Sigmoid colon (tissue), 7 donors: ENCODE data around the gene CAB39L. TPM values are rescaled to one million over a fixed set of nuclear protein-coding genes. Genes with fewer than 3 reads are reported as not detected.

Experiments
- DNase-seq: peaks from one replicate; pipeline ENCODE4 v3.0.0-alpha.2; 2019
- H3K27ac ChIP-seq, 4 donors: fragments of 200-600 bp; sonication (generic); one replicate each; pipeline ENCODE4 v1.5.1; 2016 to 2019; ENCODE audit warnings: mild to moderate bottlenecking in 1 of 4
- H3K27me3 ChIP-seq, 3 donors: fragments of 200-600 bp; sonication (generic); one replicate each; pipeline ENCODE4 v1.5.1; 2019; ENCODE audit warnings: mild to moderate bottlenecking in 1 of 3
- H3K36me3 ChIP-seq, 4 donors: fragments of 200-600 bp; sonication (generic); one replicate each; pipeline ENCODE4 v1.5.1; 2016 to 2019
- H3K4me1 ChIP-seq, 4 donors: fragments of 200-600 bp; sonication (generic); one replicate each; pipeline ENCODE4 v1.5.1; 2017 to 2019
- H3K4me3 ChIP-seq, 4 donors: fragments of 200-600 bp; sonication (generic); one replicate each; pipeline ENCODE4 v1.5.1; 2017 to 2019; ENCODE audit warnings: mild to moderate bottlenecking in 2 of 4, moderate library complexity in 1 of 4
- H3K9me3 ChIP-seq, 4 donors: fragments of 200-600 bp in 3 of 4; sonication (generic) in 3 of 4; one replicate each; pipeline versions ENCODE4 v1.5.1 to v1.6.1; 2013 to 2019
- EP300 ChIP-seq, 4 donors: sonication (generic); formaldehyde crosslinking; IDR thresholded peaks; one replicate each; pipeline ENCODE4 v1.6.1; 2017; ENCODE audit warnings: antibody characterized with exemption in 4 of 4
- POLR2A ChIP-seq, 2 donors: fragments of 450-650 bp; IDR thresholded peaks; one replicate each; pipeline ENCODE4 v1.6.1; 2016; ENCODE audit warnings: antibody characterized with exemption in 2 of 2, mild to moderate bottlenecking in 2 of 2, moderate library complexity in 2 of 2
- POLR2AphosphoS5 ChIP-seq, 4 donors: sonication (generic); formaldehyde crosslinking; IDR thresholded peaks; one replicate each; pipeline ENCODE4 v1.6.1; 2017; ENCODE audit warnings: antibody characterized with exemption in 4 of 4
- WGBS, 2 donors: extraction: QIAGEN DNeasy Blood & Tissue Kit; methylation state at CpG; one replicate each; pipeline ENCODE4 v1.1.7; 2013; 5-methylcytosine and 5-hydroxymethylcytosine counted together
- intact Hi-C: fragments of 100-400 bp; cut with DNase I; formaldehyde crosslinking; loops from one replicate; pipeline ENCODE4 v1.15.1; 2023
- polyA plus RNA-seq, 3 donors: library from polyadenylated mRNA; stranded (reverse); fragments of 200-250 nt; gene quantifications; one replicate each; pipeline ENCODE4 v1.2.3, GENCODE V29; 2013
- total RNA-seq, 4 donors: library from RNA; depleted of rRNA; stranded (reverse); fragments of >200 nt; gene quantifications; one replicate each; pipeline ENCODE4 v1.1.0, GENCODE V29; 2016
- TF ChIP-seq, protein P1 (sequence below), 4 experiments: fragments of 450-650 bp in 3 of 4; fragments of 200-600 bp in 1 of 4; IDR thresholded peaks; one replicate each; pipeline ENCODE4 v1.5.1; 2016 to 2019; ENCODE audit warnings: antibody characterized with exemption in 4 of 4, mild to moderate bottlenecking in 3 of 4, moderate library complexity in 2 of 4
- donor health status: healthy with polysubstance abuse.
- donor health status: Bipolar disorder and iron deficiency.
- donor health status: healthy.

Gene CAB39L
- total and polyA plus RNA-seq, 7 donors = 5.5 to 180 (median 121) TPM

DNA sequence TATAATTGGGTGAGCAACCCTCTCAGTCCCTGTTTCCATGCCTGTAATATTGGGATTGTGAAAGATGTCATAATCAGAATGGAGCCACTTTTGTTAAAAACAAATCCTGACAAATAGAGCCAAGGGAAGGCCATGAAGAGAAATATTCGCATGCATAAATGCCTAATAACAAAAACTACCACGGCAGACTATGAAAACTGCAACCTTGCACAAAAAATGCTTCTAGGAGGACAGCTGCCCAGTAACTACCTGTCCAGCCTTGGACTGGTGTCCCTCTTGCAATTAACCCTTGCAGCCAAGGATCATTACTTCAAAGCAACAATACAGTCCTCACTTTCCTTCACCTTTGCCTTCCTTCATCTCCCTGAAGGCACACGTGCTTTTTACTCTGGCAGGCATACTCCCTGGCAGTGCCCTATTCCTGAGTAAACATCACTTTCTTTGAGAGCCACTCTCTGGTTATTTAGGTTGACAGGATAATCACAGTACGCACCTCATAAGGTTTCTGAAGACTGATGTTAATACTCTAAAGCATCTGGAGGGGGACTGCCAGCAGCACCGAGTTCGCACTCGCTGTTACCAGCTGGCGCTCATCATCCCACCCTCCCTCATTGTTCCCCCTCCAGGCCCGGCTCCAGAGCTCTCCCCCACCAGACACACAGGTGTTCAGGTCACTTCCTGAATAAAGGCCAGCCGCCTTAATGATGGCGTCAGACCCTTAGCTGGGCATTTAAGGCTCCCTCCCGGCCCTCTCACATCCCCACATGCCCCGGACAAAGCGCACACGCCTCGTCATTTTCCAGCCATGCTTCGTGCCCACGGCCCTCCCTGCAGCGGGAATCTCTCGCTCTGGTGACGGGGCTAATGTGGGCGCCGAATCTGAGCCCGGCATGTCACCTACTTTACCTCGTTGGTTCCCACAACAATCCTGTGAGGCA, 138.8 kb downstream of the CAB39L start:
- intact Hi-C loops = loop anchor here (5.0 kb wide), 1 partner anchor 302 kb away; no protein-coding TSS in a partner anchor
- no peak overlapping the region for H3K4me3 ChIP-seq
- WGBS, 2 donors = 85 to 90% methylated on average over 25 of the region's 25 CpGs
- H3K27ac ChIP-seq = peak overlapping the region; percentile 66 to 89 (median 84)
- DNase-seq = no peak
- peaks cover 0 to 83% (median 76%) of the 10 kb centered on the region in 4 donors for H3K4me1 ChIP-seq
- H3K9me3 ChIP-seq = no peaks in the 10 kb centered on the region
- H3K36me3 ChIP-seq = peaks cover 0 to 22% (median 5%) of the 10 kb centered on the region in 4 donors
- peak in 1 of 4 donors; percentile 42 for TF ChIP-seq POLR2AphosphoS5 (IDR thresholded peaks at IDR 0.05)
- TF ChIP-seq, protein P1, sequence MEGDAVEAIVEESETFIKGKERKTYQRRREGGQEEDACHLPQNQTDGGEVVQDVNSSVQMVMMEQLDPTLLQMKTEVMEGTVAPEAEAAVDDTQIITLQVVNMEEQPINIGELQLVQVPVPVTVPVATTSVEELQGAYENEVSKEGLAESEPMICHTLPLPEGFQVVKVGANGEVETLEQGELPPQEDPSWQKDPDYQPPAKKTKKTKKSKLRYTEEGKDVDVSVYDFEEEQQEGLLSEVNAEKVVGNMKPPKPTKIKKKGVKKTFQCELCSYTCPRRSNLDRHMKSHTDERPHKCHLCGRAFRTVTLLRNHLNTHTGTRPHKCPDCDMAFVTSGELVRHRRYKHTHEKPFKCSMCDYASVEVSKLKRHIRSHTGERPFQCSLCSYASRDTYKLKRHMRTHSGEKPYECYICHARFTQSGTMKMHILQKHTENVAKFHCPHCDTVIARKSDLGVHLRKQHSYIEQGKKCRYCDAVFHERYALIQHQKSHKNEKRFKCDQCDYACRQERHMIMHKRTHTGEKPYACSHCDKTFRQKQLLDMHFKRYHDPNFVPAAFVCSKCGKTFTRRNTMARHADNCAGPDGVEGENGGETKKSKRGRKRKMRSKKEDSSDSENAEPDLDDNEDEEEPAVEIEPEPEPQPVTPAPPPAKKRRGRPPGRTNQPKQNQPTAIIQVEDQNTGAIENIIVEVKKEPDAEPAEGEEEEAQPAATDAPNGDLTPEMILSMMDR (IDR thresholded peaks at IDR 0.05) = no peak
- H3K27me3 ChIP-seq = no peaks in the 10 kb centered on the region

DNA sequence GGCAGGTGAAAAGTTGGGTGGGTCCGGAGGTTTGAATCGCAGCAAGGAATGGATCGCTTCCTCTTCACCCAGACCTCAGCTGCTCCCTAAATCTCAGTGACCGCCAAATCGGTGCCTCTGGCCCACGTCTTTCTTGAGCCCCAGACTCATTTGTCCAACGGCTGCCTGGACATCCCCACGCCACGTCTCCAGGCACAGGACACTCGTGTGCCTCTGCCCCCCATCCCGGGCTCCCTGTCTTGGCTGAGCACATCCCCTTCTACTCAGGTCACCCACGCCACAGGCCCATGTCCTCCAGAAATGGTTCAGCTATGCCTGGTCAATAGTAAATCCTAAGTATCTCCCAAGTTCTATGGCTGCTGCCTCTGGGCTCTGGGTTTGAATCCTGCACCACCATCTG, 139.5 kb downstream of the CAB39L start:
- H3K27ac ChIP-seq = peak overlapping the region; percentile 66 to 89 (median 84)
- H3K4me3 ChIP-seq = no peak overlapping the region
- H3K9me3 ChIP-seq = no peaks in the 10 kb centered on the region
- peaks cover 0 to 17% (median 2%) of the 10 kb centered on the region in 4 donors for H3K36me3 ChIP-seq
- intact Hi-C loops = loop anchor here (5.0 kb wide), 1 partner anchor 303 kb away; no protein-coding TSS in a partner anchor
- DNase-seq = no peak
- peaks cover 0 to 76% (median 70%) of the 10 kb centered on the region in 4 donors for H3K4me1 ChIP-seq
- H3K27me3 ChIP-seq = no peaks in the 10 kb centered on the region
- WGBS, 2 donors = 90 to 91% methylated on average over 12 of the region's 12 CpGs
- TF ChIP-seq, protein P1 (IDR thresholded peaks at IDR 0.05) = no peak
- TF ChIP-seq EP300 (IDR thresholded peaks at IDR 0.05) = no peak
- no peak for TF ChIP-seq POLR2AphosphoS5 (IDR thresholded peaks at IDR 0.05)
- no peak for TF ChIP-seq POLR2A (IDR thresholded peaks at IDR 0.05)

DNA sequence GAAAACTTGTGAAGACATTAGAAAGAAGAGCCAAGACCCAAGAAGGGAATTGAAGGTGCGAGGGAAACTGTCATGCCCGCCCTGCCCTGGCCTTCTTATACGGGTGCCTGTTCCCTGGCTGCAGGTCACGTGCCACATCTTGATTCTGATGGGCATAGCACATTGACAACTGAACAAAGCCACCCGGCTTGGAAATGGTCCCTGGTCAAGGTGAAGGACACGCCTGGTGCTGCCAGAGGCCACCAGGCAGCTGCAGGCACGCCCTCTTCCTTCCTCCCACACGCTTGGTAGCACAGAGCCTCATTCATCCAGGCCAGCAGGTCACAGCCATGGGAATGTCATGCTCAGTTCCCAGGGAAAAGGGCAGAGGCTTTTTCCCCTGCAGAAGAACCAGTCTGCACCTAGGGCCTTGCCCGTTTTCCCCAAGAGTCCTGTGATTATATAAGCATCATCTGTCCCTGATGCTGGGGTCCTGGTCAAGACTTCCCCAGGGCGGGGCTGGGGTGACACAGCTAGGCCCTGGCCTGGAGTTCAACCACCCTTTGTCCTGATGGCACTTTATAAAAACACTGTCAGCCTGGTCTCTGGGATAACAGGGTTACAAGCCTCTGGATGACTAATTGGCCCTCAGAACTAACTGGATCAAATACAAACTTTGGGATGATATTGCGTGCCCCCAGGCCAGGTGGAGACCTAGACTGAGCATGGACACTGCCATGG, 140.2 kb downstream of the CAB39L start:
- Histone ChIP-seq H3K27me3 (no peaks in the 10 kb centered on the region), H3K27ac (peak overlapping the region; percentile 66 to 89 (median 84)), H3K9me3 (no peaks in the 10 kb centered on the region), H3K36me3 (peaks cover 0 to 17% (median 2%) of the 10 kb centered on the region in 4 donors), H3K4me3 (no peak overlapping the region), H3K4me1 (peaks cover 0 to 69% (median 64%) of the 10 kb centered on the region in 4 donors)
- 44 to 64% methylated on average over 11 of the region's 11 CpGs for WGBS, 2 donors
- TF ChIP-seq EP300 (IDR thresholded peaks at IDR 0.05) (no peak), POLR2AphosphoS5 (IDR thresholded peaks at IDR 0.05) (peak in 2 of 4 donors; percentile 12 to 23), POLR2A (IDR thresholded peaks at IDR 0.05) (no peak)
- TF ChIP-seq, protein P1 (IDR thresholded peaks at IDR 0.05) = no peak
- DNase-seq = peak; percentile 70
- intact Hi-C loops = loop anchor here (5.0 kb wide), 1 partner anchor 304 kb away; no protein-coding TSS in a partner anchor

DNA sequence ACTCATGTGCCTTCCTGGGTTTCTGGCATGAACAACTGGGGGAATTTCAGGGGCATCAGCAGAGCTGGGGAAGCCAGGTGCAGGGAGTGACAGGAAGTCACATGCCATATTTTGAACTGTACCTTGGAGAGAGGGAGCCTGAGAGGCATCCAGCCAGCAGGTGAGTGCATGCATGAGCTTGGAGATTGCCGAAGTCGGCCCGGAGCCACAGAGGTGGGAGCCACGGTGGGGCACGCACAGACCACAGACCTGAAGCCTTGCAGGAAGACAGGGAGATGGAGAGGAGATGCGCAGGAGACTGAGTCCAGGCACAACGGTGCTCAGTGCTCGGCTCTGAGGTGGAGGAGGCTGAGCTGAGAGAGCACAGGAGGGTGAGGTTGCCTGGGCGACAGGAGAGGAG, 141.0 kb downstream of the CAB39L start:
- peaks cover 0 to 60% (median 55%) of the 10 kb centered on the region in 4 donors for H3K4me1 ChIP-seq
- intact Hi-C loops = loop anchor here (1.0 to 5.0 kb wide), 2 partner anchors 134 to 304 kb away; no protein-coding TSS in a partner anchor
- no peak overlapping the region for H3K4me3 ChIP-seq
- H3K36me3 ChIP-seq = peaks cover 0 to 17% (median 2%) of the 10 kb centered on the region in 4 donors
- no peak for DNase-seq
- no peaks in the 10 kb centered on the region for H3K9me3 ChIP-seq
- no peaks in the 10 kb centered on the region for H3K27me3 ChIP-seq
- 85 to 88% methylated on average over 9 of the region's 9 CpGs for WGBS, 2 donors
- H3K27ac ChIP-seq = peak overlapping the region in 3 of 4 donors; percentile 66 to 89 (median 85)
- no peak for TF ChIP-seq POLR2A (IDR thresholded peaks at IDR 0.05)
- TF ChIP-seq, protein P1 (IDR thresholded peaks at IDR 0.05) = no peak
- TF ChIP-seq POLR2AphosphoS5 (IDR thresholded peaks at IDR 0.05) = no peak
- no peak for TF ChIP-seq EP300 (IDR thresholded peaks at IDR 0.05)
